IMR-90 (cell line): ENCODE results near the gene RNF217.

Experiments used
- CTCF ChIP-seq: conservative IDR thresholded peaks from 2 replicates; pipeline ENCODE4 v1.5.1; 2012; ENCODE audit warnings: mild to moderate bottlenecking, low read depth, low read length, improper control_type of control experiment
- MXI1 ChIP-seq: IDR thresholded peaks from 2 replicates; pipeline ENCODE4 v1.6.1; 2012; ENCODE audit warnings: low read depth, mild to moderate bottlenecking, low read length, moderate library complexity, borderline replicate concordance
- POLR2A ChIP-seq: IDR thresholded peaks from 2 replicates; pipeline ENCODE4 v1.6.1; 2012; ENCODE audit warnings: mild to moderate bottlenecking, low read depth, low read length

GRCh38 chr6:125019281-125019680, 57.0 kb downstream of the RNF217 start:
- TF ChIP-seq MXI1 (no peak), POLR2A (no peak), CTCF (no peak)
